ENCODE data around the gene RBFOX2.
"Not testable (repeated sequence)": the region's sequence is repeated elsewhere in the genome, so short reads cannot be mapped to it uniquely, and the experiment has no call there.

Gene RBFOX2

GRCh38 chr22:35808377-35808776, 220.2 kb downstream of the RBFOX2 start:
- DNase-seq (ENCODE audit: low read depth), result no peak

DNA sequence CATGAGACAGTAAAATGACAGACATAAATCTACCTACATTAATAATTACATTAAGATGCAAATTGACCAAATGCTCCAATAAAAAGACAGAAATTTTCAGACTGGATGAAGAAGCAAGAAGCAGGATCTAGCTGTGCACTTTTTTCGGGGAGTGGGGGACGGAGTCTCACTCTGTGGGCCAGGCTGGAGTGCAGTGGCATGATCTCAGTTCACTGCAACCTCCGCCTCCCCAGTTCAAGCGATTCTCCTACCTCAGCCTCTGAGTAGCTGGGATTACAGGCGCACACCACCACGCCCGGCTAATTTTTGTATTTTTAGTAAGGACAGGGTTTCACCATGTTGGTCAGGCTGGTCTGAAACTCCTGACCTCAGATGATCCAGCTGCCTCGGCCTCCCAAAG, 222.0 kb downstream of the RBFOX2 start:
- DNase-seq (ENCODE audit: low read depth), result not testable (repeated sequence)

More at GRCh38 chr22:35808377-35808776, 220.2 kb downstream of the RBFOX2 start:
- no peak overlapping the region for H3K4me3 ChIP-seq (ENCODE audit: control insufficient read depth, low read depth, low read length)
- TF ChIP-seq, protein P1, sequence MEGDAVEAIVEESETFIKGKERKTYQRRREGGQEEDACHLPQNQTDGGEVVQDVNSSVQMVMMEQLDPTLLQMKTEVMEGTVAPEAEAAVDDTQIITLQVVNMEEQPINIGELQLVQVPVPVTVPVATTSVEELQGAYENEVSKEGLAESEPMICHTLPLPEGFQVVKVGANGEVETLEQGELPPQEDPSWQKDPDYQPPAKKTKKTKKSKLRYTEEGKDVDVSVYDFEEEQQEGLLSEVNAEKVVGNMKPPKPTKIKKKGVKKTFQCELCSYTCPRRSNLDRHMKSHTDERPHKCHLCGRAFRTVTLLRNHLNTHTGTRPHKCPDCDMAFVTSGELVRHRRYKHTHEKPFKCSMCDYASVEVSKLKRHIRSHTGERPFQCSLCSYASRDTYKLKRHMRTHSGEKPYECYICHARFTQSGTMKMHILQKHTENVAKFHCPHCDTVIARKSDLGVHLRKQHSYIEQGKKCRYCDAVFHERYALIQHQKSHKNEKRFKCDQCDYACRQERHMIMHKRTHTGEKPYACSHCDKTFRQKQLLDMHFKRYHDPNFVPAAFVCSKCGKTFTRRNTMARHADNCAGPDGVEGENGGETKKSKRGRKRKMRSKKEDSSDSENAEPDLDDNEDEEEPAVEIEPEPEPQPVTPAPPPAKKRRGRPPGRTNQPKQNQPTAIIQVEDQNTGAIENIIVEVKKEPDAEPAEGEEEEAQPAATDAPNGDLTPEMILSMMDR (conservative IDR thresholded peaks at IDR 0.05; ENCODE audit: control insufficient read depth, insufficient read depth, low read depth, low read length), result no peak

GRCh38 chr22:35805466-35805865, 223.2 kb downstream of the RBFOX2 start:
- TF ChIP-seq, protein P1 (conservative IDR thresholded peaks at IDR 0.05; ENCODE audit: control insufficient read depth, insufficient read depth, low read depth, low read length), result no peak
- H3K4me3 ChIP-seq (ENCODE audit: control insufficient read depth, low read depth, low read length), result no peak overlapping the region
- no peak for DNase-seq (ENCODE audit: low read depth)

More for the DNA sequence above, 222.0 kb downstream of the RBFOX2 start:
- H3K4me3 ChIP-seq (ENCODE audit: control insufficient read depth, low read depth, low read length), result not testable (repeated sequence)

GRCh38 chr22:35804421-35804820, 224.2 kb downstream of the RBFOX2 start:
- H3K4me3 ChIP-seq (ENCODE audit: control insufficient read depth, low read depth, low read length), result no peak overlapping the region
- TF ChIP-seq, protein P1 (conservative IDR thresholded peaks at IDR 0.05; ENCODE audit: control insufficient read depth, insufficient read depth, low read depth, low read length), result no peak
- DNase-seq (ENCODE audit: low read depth), result peak; percentile 24

GRCh38 chr22:35802885-35803284, 225.7 kb downstream of the RBFOX2 start:
- TF ChIP-seq, protein P1 (conservative IDR thresholded peaks at IDR 0.05; ENCODE audit: control insufficient read depth, insufficient read depth, low read depth, low read length), result no peak
- no peak for DNase-seq (ENCODE audit: low read depth)
- no peak overlapping the region for H3K4me3 ChIP-seq (ENCODE audit: control insufficient read depth, low read depth, low read length)

- not testable (repeated sequence) for H3K4me3 ChIP-seq (ENCODE audit: control insufficient read depth, low read depth, low read length)
Observed at GRCh38 chr22:35801301-35801700, 227.3 kb downstream of the RBFOX2 start.

DNA sequence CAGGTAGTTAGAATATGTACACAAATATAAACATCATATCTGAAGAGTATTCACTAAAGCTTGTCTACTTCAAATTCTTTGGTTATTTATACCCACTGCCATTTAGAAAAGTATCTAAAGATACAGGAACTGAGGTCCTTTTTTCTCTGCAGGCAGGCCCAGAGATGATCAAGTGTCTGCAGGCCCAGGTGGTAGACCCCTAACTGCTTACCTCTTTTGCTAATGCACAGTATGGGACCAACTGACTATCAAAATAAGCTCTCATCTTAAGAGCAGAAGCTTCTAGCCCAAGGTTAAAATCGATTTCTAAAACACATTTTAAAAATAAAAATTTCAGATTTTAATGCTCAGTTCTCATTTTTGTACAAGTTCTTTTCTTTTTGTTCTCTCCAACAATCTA, 229.5 kb downstream of the RBFOX2 start:
- TF ChIP-seq, protein P1 (conservative IDR thresholded peaks at IDR 0.05; ENCODE audit: control insufficient read depth, insufficient read depth, low read depth, low read length), result no peak
- H3K4me3 ChIP-seq (ENCODE audit: control insufficient read depth, low read depth, low read length), result no peak overlapping the region
- DNase-seq (ENCODE audit: low read depth), result no peak

More at GRCh38 chr22:35801301-35801700, 227.3 kb downstream of the RBFOX2 start:
- not testable (repeated sequence) for DNase-seq (ENCODE audit: low read depth)

DNA sequence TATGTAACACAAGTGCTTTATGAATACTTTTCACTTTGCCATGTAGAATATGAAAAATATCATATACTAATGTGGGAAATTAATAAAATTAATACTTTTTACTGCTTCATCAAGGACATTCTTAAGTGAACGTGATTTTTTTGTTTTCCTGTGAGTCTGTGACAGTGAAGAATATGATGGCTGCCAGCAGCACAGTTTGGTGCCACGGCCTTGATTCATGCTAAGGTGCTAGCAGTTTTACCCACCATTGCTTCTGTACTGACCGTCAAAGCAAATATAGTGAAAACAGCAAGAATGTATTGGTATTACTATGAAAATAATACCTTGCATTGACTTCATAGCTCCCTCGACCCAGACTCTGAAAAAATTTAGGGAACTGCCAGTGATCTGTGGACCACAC, 231.2 kb downstream of the RBFOX2 start:
- TF ChIP-seq, protein P1 (conservative IDR thresholded peaks at IDR 0.05; ENCODE audit: control insufficient read depth, insufficient read depth, low read depth, low read length), result no peak
- H3K4me3 ChIP-seq (ENCODE audit: control insufficient read depth, low read depth, low read length), result no peak overlapping the region
- DNase-seq (ENCODE audit: low read depth), result no peak
